ENCODE results near the gene DMAP1. TPM values are rescaled to one million over a fixed set of nuclear protein-coding genes. Genes with fewer than 3 reads are reported as not detected.

The DMAP1 gene
- total RNA-seq, 1 donor from 2014 or later: 54.6 TPM

DNA sequence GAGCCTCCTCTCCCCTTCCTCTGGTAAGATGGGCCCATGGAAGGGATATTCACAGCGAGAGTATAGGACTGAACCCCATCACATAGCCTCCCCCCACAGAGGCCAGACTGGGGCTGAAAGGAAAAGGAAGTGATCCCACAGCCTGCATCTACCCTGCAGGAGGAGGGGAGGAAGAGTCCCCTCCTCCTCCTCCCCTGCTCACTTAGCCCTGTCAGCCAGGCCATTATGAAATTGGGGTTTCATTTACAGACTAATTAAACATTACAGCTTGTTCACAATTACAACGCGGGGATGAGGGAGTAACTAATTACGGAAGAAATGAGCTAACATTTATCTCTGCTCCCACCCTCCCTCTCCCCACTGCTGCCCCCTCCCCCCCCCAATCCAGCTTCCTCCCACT is 25.4 kb downstream of the DMAP1 start:
- H3K4me1 Mint-ChIP-seq (ENCODE audit: unreplicated experiment): peaks cover 47% of the 10 kb centered on the region
- no peak overlapping the region for H3K27ac Mint-ChIP-seq
- no peak for DNase-seq (ENCODE audit: extremely low spot score, unreplicated experiment)
- H3K4me3 Mint-ChIP-seq: peak overlapping the region; percentile 68
- H3K9me3 Mint-ChIP-seq: no peaks in the 10 kb centered on the region
- peaks cover 31% of the 10 kb centered on the region for H3K36me3 Mint-ChIP-seq
- TF ChIP-seq, protein P1, sequence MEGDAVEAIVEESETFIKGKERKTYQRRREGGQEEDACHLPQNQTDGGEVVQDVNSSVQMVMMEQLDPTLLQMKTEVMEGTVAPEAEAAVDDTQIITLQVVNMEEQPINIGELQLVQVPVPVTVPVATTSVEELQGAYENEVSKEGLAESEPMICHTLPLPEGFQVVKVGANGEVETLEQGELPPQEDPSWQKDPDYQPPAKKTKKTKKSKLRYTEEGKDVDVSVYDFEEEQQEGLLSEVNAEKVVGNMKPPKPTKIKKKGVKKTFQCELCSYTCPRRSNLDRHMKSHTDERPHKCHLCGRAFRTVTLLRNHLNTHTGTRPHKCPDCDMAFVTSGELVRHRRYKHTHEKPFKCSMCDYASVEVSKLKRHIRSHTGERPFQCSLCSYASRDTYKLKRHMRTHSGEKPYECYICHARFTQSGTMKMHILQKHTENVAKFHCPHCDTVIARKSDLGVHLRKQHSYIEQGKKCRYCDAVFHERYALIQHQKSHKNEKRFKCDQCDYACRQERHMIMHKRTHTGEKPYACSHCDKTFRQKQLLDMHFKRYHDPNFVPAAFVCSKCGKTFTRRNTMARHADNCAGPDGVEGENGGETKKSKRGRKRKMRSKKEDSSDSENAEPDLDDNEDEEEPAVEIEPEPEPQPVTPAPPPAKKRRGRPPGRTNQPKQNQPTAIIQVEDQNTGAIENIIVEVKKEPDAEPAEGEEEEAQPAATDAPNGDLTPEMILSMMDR (conservative IDR thresholded peaks at IDR 0.05): no peak
- H3K27me3 Mint-ChIP-seq: no peaks in the 10 kb centered on the region

DNA sequence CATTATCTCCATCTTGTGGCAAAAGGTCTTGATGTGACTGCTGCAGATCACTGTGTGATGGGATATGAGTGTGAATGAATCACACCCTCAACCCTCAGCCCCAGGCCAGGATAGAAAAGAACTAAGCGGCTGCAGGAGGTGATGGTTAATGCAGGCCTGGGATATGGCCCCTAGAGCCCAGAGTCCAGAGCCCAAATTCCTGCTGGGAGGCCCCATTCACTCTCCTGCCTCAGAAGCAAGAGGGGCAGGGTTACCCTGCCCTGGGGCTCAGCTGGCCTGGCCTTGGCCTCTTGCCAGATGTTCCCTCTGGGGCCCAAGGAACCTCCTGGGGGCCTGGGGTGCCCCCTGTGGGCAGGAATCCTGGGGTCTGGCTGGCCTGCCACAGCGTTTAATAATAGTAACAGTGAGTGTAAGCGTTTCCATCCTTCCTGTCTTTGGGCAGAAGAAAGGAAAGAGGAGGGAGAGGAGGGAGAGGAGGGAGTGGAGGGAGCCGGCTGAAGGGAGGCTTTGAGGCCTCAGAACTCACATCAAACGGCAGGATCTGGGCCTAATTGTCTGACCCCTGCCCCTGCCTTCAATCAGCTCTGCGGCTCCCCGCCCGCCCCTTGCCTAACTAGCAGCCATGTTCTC is 26.2 kb downstream of the DMAP1 start:
- DNase-seq (ENCODE audit: extremely low spot score, unreplicated experiment): no peak
- Mint-ChIP-seq H3K4me3 (peak overlapping the region; percentile 68), H3K9me3 (no peaks in the 10 kb centered on the region), H3K27me3 (no peaks in the 10 kb centered on the region), H3K27ac (peak overlapping the region; percentile 67), H3K36me3 (peaks cover 32% of the 10 kb centered on the region), H3K4me1 (ENCODE audit: unreplicated experiment) (peaks cover 45% of the 10 kb centered on the region)
- TF ChIP-seq, protein P1 (conservative IDR thresholded peaks at IDR 0.05): peak; percentile 66

DNA sequence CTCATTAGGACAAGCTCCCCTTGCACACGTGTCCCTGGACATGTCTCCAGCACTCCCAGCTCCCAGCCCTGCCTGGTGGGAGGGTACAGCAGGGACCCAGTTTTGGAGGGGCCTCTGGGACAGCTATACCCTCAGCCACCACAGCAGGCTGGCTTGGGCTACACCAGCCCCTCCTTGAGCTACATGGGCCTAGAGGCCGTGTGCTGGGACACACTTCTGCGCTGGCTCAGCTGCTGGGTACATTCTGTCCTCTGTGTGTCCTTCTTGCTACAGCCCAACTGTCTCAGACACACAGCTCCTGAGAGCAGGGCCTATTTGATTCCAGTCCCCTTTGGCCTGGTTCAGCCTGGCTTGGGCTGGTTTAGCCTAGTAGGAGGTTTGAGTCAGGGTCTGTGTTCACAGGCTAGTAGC is 26.7 kb downstream of the DMAP1 start:
- Mint-ChIP-seq H3K27ac (no peak overlapping the region), H3K4me1 (ENCODE audit: unreplicated experiment) (peaks cover 44% of the 10 kb centered on the region)

DNA sequence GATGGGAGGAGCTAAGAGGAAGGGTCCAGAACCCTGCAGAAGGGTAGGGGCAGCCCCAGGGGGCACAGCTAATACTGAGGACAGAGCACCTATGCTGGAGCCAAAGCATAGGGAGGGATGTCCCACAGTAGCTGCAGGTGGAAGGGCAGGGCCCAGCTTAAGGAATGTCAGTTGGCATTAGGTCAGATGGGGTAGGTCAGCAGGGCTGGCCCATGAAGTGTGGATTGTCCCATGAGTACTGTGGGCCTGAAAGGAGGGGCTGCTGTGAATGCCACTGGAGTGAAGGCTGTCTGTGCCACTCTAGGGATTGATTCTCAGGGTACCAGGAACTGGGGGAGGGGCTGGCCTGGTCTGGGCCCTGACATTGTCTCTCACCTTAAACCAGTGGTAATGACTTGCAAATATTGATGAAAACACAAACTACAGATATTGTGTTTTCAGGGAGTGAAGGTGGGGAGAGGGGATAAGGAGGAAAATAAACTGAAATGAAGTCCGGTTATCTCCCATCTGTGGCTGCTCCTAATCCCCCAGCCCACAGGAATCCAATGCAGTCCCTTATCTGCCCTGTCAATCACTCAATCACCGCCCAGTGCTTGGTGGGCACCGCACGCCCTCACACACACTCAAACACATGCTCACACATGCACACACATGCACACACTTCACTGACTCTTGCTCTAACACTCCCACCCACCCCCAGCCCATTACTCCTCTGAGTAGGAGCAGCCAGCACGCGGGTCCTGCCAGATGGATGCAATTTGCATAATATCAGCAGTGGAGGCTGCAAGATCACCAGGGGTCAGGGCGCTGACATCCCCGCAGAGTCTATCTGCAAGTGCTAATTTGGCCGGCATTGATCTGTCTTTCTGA is 27.8 kb downstream of the DMAP1 start:
- H3K4me3 Mint-ChIP-seq: peak overlapping the region; percentile 4
- peaks cover 30% of the 10 kb centered on the region for H3K36me3 Mint-ChIP-seq
- peaks cover 45% of the 10 kb centered on the region for H3K4me1 Mint-ChIP-seq (ENCODE audit: unreplicated experiment)
- DNase-seq (ENCODE audit: extremely low spot score, unreplicated experiment): no peak
- no peaks in the 10 kb centered on the region for H3K27me3 Mint-ChIP-seq
- no peaks in the 10 kb centered on the region for H3K9me3 Mint-ChIP-seq
- TF ChIP-seq, protein P1 (conservative IDR thresholded peaks at IDR 0.05): no peak
- H3K27ac Mint-ChIP-seq: peak overlapping the region; percentile 74

More for the DNA sequence above, 26.7 kb downstream of the DMAP1 start:
- TF ChIP-seq, protein P1 (conservative IDR thresholded peaks at IDR 0.05): no peak
- Mint-ChIP-seq H3K9me3 (no peaks in the 10 kb centered on the region), H3K36me3 (peaks cover 33% of the 10 kb centered on the region), H3K27me3 (no peaks in the 10 kb centered on the region), H3K4me3 (no peak overlapping the region)
- no peak for DNase-seq (ENCODE audit: extremely low spot score, unreplicated experiment)

DNA sequence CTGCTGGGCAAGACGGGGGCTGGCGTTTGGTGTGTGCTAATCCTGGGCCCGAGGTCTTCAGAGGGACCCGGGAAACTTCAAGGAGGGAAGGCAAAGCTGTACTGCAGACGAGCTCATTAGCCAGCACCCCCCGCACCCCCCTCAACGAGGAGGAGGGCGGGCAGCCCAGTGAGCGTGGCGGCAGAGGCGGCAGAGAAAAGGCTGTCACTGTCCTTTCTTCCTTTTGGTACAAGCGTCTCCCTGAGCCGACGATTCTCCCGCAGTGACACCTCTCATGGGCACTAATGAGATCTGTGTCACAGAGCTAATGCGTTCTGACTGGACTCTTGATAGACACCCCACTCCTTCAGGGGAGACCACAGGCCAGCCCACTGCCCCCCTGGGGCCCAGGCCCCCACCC is 29.5 kb downstream of the DMAP1 start:
- no peak for DNase-seq (ENCODE audit: extremely low spot score, unreplicated experiment)
- H3K9me3 Mint-ChIP-seq: no peaks in the 10 kb centered on the region
- no peaks in the 10 kb centered on the region for H3K27me3 Mint-ChIP-seq
- H3K4me1 Mint-ChIP-seq (ENCODE audit: unreplicated experiment): peaks cover 51% of the 10 kb centered on the region
- H3K27ac Mint-ChIP-seq: no peak overlapping the region
- peaks cover 35% of the 10 kb centered on the region for H3K36me3 Mint-ChIP-seq
- H3K4me3 Mint-ChIP-seq: no peak overlapping the region
- TF ChIP-seq, protein P1 (conservative IDR thresholded peaks at IDR 0.05): no peak

All from type B pancreatic cell (in vitro differentiated cells).